Pulmonary artery endothelial cell (primary cell): ENCODE data around the gene NEUROG3. TPM values are rescaled to one million over a fixed set of nuclear protein-coding genes. Genes with fewer than 3 reads are reported as not detected.
"Not testable (repeated sequence)": the region's sequence is repeated elsewhere in the genome, so short reads cannot be mapped to it uniquely, and the experiment has no call there.

Experiments used
- DNase-seq: peaks from one replicate; pipeline ENCODE4 v3.0.0-alpha.2; 2011; ENCODE audit warnings: low read depth, low spot score
- total RNA-seq: library from RNA; depleted of rRNA; stranded (reverse); fragments of >200 nt; gene quantifications from 2 replicates; pipeline ENCODE4 v1.2.3, GENCODE V29; 2014

The NEUROG3 gene
- total RNA-seq, 1 donor from 2014 or later = not detected

GRCh38 chr10:69571618-69572158 lies 1.5 kb downstream of the NEUROG3 start:
- no peak for DNase-seq

- DNase-seq = no peak
Measured at GRCh38 chr10:69570050-69570816, 3.0 kb downstream of the NEUROG3 start.

GRCh38 chr10:69569396-69569934 lies 3.8 kb downstream of the NEUROG3 start:
- DNase-seq = no peak

- no peak for DNase-seq
Measured at GRCh38 chr10:69568472-69569395, 4.5 kb downstream of the NEUROG3 start.

GRCh38 chr10:69567920-69568319 lies 5.3 kb downstream of the NEUROG3 start:
- DNase-seq = no peak

- DNase-seq = no peak
Measured at GRCh38 chr10:69562731-69563254, 10.4 kb downstream of the NEUROG3 start.

GRCh38 chr10:69559525-69559924 lies 13.7 kb downstream of the NEUROG3 start:
- DNase-seq = no peak

- no peak for DNase-seq
Measured at GRCh38 chr10:69558559-69558958, 14.7 kb downstream of the NEUROG3 start.

- no peak for DNase-seq
Measured at GRCh38 chr10:69554611-69555010, 18.6 kb downstream of the NEUROG3 start.

- DNase-seq = no peak
Measured at GRCh38 chr10:69553328-69553727, 19.9 kb downstream of the NEUROG3 start.

GRCh38 chr10:69552268-69552667 lies 21.0 kb downstream of the NEUROG3 start:
- DNase-seq = no peak

GRCh38 chr10:69549959-69550358 lies 23.3 kb downstream of the NEUROG3 start:
- DNase-seq = no peak

- DNase-seq = no peak
Measured at GRCh38 chr10:69541463-69541862, 31.8 kb downstream of the NEUROG3 start.

GRCh38 chr10:69538461-69538860 lies 34.8 kb downstream of the NEUROG3 start:
- DNase-seq = no peak

- DNase-seq = no peak
Measured at GRCh38 chr10:69537449-69537848, 35.8 kb downstream of the NEUROG3 start.

GRCh38 chr10:69536521-69536920 lies 36.7 kb downstream of the NEUROG3 start:
- DNase-seq = not testable (repeated sequence)

GRCh38 chr10:69533658-69534057 lies 39.6 kb downstream of the NEUROG3 start:
- DNase-seq = no peak

GRCh38 chr10:69527961-69528360 lies 45.3 kb downstream of the NEUROG3 start:
- DNase-seq = no peak
